Activated CD8-positive, alpha-beta memory T cell treated with anti-CD3 and anti-CD28 coated beads, Interleukin-2, amount 50 U/mL, for 1 hour (primary cell): Measurements from ENCODE around the gene IL21R.
A peak's percentile ranks its signal among the peaks of the same experiment; 100 is the strongest.

ENCODE experiments used
- DNase-seq: peaks from one replicate; pipeline ENCODE4 v3.0.0-alpha.2; 2020; ENCODE audit errors: extremely low read depth

IL21R gene

GRCh38 chr16:27463741-27464591 lies 62.0 kb downstream of the IL21R start:
- peak; percentile 72 for DNase-seq

GRCh38 chr16:27464626-27465482 lies 62.9 kb downstream of the IL21R start:
- DNase-seq: no peak

- no peak for DNase-seq
Measured at GRCh38 chr16:27465483-27465879, 63.5 kb downstream of the IL21R start.

GRCh38 chr16:27468941-27469531 lies 67.1 kb downstream of the IL21R start:
- no peak for DNase-seq

DNA sequence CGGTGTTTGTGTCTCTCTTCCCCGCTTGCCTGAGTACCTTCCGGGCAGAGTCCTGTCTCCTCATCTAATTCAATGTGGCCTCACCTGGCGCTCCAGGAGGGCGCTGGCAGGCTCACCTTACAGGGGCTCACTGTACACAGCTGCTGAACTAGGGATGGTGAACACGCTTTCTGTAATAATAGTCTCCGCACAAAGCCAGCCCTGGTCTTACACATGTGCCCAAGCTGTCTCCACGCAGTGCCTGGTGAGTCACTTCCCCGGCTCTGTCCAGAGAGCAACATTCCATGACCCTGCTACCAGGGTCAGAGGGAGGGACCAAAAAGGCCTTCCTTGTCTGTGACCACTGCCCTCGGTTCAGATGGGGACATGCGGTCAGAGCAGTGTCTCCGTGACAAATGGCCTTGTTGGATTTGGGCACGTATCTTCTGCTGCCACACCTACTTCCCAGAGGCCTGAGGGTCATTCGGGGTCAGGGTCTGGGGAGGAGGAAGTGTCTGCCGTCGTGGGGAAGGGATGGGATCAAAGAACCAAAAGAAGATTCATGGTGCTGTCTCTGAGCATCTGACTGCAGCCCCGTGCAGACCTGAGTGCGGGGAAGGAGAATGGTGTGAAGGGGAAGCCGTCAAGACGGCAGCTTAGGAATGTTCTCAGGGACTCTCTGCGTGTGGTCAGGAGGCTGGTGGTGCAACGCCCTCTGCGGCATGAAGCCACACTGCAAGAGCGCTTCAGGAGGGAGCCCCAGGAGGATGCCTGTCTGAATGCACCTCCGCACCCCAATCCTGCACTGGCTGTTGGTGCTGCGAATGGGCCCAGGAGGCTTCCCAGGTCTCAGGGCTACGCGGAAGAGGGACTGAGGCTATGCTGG lies 68.8 kb downstream of the IL21R start:
- no peak for DNase-seq

DNA sequence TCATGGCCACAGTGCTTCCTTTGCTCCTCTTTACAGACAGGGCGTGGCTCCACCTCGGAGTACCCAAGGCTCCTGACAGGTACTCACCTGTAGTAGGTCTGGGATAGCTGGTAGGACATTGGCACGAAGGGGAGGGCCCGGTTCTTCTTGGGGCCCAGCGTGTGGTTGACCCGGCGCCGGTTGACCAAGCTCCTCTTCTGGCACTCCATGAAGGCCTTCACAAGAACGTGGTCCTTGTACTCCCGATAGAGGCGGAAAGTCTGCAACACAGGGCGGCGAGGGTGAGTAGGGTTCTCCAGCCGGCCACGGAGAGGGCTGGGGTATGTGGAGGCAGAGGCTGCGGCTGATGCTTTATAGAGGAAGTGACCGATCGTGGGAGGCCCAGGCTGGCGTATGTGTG lies 69.7 kb downstream of the IL21R start:
- DNase-seq: no peak

GRCh38 chr16:27472091-27473020 lies 70.4 kb downstream of the IL21R start:
- DNase-seq: no peak

DNA sequence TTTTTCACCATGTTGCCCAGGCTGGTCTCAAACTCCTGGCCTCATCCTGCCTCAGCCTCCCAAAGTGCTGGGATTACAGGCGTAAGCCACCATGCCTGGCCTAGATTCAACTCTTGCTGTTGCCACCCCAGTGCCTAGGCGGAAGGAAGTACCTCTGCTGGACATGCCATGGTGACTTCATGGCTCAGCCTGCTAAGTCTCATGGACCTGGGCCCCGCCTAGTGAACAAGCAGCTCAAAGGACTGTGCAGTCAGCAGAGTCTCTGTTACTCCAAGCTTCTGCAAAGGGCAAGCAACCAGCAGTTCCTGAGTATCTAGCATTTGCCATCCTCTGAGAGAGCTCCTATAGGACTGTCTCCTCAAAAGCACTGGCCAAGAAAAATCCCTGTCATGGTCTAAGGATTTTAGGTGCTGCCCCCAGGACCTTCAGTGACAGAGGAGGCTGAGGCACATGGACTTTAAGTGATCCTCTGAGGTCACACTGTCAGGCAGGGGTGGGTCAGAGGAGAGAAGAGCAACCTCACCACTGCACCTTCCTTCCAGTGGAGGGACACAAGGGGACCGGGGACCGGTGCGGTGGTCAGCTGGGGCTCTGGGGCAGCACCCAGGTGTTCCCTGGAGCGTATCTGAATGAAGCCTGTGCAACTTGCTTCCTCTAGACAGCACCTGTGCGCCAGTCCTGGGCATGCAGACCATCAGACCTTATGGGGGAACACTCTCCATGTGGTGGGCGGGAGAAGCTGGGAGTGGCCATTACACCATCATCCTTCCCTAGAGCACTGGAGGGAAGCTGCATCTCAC lies 71.3 kb downstream of the IL21R start:
- no peak for DNase-seq

- no peak for DNase-seq
Measured at GRCh38 chr16:27474041-27474440, 72.1 kb downstream of the IL21R start.

- no peak for DNase-seq
Measured at GRCh38 chr16:27474921-27475320, 72.9 kb downstream of the IL21R start.

GRCh38 chr16:27475561-27475960 lies 73.6 kb downstream of the IL21R start:
- DNase-seq: no peak

GRCh38 chr16:27476240-27476639 lies 74.3 kb downstream of the IL21R start:
- no peak for DNase-seq

- DNase-seq: no peak
Measured at GRCh38 chr16:27480761-27481160, 78.8 kb downstream of the IL21R start.

GRCh38 chr16:27481282-27481934 lies 79.4 kb downstream of the IL21R start:
- DNase-seq: no peak

- no peak for DNase-seq
Measured at GRCh38 chr16:27482397-27483087, 80.6 kb downstream of the IL21R start.

DNA sequence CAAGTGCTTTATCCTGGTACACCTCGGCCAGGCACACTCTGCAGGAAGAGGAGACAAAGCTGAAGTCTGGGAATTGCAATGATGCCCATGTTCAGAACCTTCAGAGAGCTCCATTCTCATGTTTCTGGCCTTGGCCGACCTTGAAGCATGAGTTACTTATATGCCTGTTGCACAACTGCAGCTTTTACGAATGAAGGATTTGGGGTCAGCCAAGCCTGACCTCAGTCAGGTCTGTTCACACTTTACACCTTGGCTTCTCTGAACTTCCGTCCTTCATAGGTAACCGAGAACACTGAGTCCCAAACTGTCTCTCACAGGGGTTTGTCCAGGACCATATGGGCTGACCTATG lies 81.1 kb downstream of the IL21R start:
- no peak for DNase-seq

- no peak for DNase-seq
Measured at GRCh38 chr16:27483624-27484023, 81.7 kb downstream of the IL21R start.

GRCh38 chr16:27485126-27485525 lies 83.2 kb downstream of the IL21R start:
- no peak for DNase-seq

DNA sequence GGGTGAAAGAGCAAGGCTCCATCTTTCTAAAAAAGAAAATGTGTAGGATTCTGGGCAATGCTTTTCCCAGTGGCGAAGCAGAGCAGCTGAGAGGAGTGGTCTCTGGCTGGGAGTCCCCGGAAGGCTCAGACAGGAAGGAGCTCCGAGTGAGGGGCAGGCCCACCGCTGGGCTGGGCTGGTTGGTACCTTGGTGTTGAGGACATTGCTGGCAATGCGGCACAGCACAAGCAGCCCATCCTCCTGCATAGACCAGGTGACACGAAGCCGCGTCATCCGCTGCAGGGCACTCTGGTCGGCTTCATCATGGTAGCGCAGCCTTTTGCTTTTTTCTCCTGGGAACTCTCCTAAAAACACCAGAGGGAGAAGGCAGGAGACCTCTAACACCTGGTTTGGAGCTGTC lies 83.8 kb downstream of the IL21R start:
- no peak for DNase-seq
